Measurements from ENCODE around the gene GIGYF2.
"Not testable (repeated sequence)": the region's sequence is repeated elsewhere in the genome, so short reads cannot be mapped to it uniquely, and the experiment has no call there.

GIGYF2 gene

GRCh38 chr2:232697059-232697806 lies at the start of gene GIGYF2:
GIGYF2 (plus strand) TSS chr2:232697331; CDS start chr2:232735198, 37,867 bp downstream.
- DNase-seq (ENCODE audit: low spot score) = peak; percentile 97

GRCh38 chr2:232649033-232649432 lies 48.1 kb upstream of the GIGYF2 start:
- DNase-seq (ENCODE audit: low spot score) = no peak

- no peak for DNase-seq (ENCODE audit: low spot score)
Observed at GRCh38 chr2:232652505-232652851, 44.7 kb upstream of the GIGYF2 start.

GRCh38 chr2:232653441-232653840 lies 43.7 kb upstream of the GIGYF2 start:
- no peak for DNase-seq (ENCODE audit: low spot score)

DNA sequence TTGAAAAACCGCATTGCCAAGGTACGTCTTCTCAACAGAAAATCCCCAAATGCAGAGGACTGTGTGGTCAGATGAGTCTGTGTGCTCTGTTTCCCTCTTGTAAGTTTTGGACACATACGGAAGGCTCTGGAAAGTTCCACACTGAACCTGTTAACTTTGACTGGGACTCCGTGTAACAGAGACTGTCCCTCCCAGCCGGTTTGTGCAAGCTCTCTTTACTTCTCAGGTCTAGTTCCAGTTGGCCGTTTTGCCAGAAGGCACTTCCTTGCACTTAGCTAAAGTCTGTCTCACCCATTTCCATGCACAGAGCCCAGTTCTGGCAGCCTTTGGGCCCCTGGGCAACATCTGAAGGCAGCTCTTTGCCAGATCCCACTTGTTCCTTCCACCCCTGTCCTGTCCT lies 41.7 kb upstream of the GIGYF2 start:
- no peak for DNase-seq (ENCODE audit: low spot score)

- DNase-seq (ENCODE audit: low spot score) = no peak
Observed at GRCh38 chr2:232658217-232658785, 38.8 kb upstream of the GIGYF2 start.

DNA sequence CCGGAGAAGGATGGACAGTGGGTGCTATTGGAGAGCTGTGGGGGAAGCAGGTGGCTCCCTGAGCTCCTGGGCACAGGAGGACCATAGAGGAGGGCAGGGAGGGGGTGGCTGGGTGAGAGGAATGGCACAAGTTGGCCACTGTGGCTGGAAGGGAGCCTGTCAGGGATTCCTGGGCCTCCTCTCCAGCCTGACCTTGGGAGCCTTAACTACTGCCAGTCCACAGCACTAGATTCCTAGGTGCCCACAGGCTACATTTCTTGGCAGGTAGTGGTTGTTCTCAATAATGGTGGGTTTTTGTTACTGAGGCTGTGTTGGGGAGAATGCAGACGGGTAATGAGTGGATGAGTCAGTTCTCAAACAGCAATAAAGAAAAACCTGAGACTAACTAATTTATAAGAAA lies 37.8 kb upstream of the GIGYF2 start:
- no peak for DNase-seq (ENCODE audit: low spot score)

- DNase-seq (ENCODE audit: low spot score) = no peak
Observed at GRCh38 chr2:232662486-232663260, 34.5 kb upstream of the GIGYF2 start.

GRCh38 chr2:232666051-232666805 lies 30.9 kb upstream of the GIGYF2 start:
- peak; percentile 81 for DNase-seq (ENCODE audit: low spot score)

DNA sequence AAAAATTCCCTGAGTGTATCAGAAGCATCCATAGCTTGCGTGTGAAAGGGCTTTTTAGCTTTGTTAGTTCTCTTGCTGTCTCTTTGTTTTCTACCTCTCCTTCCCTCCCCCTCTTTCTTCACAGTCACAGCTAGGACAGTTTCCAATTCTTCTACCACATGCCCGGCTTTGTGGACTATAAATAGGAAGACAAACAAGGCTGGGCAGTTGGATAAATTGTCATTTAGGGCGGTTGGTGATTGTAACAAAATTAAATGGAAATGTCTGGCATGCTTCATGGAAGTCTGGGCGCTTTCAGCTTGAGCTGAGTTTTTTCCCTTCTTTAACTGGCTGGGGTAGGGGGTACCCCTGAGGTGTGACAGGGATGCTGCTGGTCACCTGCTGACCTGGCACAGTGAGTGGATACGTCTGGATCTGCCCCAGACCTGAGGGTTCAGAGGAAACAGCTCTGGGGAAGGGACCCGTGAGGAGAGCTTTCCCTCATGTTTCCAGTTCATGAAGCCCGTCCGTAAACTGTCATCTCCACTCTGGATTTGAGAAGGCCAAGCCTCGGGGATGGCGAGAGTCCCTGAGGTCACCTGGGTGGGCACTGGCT lies 29.0 kb upstream of the GIGYF2 start:
- DNase-seq (ENCODE audit: low spot score) = peak; percentile 77

DNA sequence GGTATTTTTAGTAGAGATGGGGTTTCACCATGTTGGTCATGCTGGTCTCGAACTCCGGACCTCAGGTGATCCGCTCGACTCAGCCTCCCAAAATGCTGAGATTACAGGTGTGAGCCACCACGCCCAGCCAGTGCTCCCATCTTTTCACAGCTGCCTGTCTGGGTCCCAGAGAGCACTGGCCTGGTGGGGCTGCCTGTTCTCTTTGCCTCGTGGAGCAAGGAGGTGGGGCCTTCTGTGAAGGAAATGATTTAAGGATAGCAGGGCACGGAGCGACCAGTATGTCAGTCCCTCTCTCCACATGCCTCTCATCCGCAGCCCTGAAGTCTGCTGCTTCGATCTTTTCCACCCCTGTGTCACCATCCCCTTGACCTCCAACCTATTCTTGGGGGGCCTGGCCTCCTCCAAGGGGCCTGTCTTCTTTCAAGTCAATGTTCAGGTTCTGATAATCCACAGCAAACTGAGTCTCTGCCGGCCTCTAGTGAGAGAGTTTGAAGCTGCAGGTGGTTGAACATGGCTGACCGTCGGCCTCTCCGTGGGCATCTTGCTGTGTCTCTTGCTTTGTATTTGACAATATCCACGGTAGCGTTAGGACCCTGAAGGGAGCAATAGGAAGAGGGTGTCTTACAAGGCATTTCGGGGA lies 28.2 kb upstream of the GIGYF2 start:
- DNase-seq (ENCODE audit: low spot score) = peak; percentile 31

DNA sequence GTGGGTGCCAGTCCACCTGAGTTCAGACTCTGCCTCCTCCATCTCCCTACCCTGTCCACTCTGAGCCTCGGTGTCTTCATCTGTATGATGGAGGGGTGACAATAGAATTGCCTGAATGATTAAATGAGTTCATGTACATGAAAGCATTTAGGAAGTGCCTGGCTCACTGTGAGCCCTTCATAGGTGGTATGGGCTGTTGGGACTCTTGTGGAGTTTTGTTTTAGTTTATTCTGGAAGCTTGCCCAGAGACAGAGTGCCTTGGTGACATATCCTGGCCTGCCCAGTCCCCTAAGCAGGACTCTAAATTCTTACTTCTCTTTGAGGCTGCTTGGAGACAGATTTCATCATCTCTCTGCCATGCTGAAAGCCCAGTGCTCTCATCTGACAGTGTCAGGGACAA lies 24.5 kb upstream of the GIGYF2 start:
- no peak for DNase-seq (ENCODE audit: low spot score)

- DNase-seq (ENCODE audit: low spot score) = no peak
Observed at GRCh38 chr2:232674491-232674890, 22.6 kb upstream of the GIGYF2 start.

- DNase-seq (ENCODE audit: low spot score) = no peak
Observed at GRCh38 chr2:232675381-232675780, 21.8 kb upstream of the GIGYF2 start.

DNA sequence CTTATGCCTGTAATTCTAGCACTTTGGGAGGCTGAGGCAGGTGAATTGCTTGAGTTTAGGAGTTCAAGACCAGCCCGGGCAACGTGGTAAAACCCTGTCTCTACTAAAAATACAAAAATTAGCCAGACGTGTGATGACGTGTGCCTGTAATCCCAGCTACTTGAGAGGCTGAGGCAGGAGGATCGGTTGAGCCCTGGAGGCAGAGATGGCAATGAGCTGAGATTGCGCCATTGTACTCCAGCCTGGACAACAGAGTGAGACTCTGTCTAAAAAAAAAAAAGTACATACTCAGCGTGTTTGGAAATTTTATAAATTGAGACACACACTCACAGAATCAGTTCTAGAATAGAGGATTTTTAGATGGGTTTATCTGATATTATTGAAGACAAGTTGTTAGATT lies 17.1 kb upstream of the GIGYF2 start:
- DNase-seq (ENCODE audit: low spot score) = no peak

GRCh38 chr2:232681527-232681926 lies 15.6 kb upstream of the GIGYF2 start:
- no peak for DNase-seq (ENCODE audit: low spot score)

GRCh38 chr2:232683368-232683767 lies 13.8 kb upstream of the GIGYF2 start:
- no peak for DNase-seq (ENCODE audit: low spot score)

GRCh38 chr2:232685391-232685790 lies 11.7 kb upstream of the GIGYF2 start:
- DNase-seq (ENCODE audit: low spot score) = not testable (repeated sequence)

DNA sequence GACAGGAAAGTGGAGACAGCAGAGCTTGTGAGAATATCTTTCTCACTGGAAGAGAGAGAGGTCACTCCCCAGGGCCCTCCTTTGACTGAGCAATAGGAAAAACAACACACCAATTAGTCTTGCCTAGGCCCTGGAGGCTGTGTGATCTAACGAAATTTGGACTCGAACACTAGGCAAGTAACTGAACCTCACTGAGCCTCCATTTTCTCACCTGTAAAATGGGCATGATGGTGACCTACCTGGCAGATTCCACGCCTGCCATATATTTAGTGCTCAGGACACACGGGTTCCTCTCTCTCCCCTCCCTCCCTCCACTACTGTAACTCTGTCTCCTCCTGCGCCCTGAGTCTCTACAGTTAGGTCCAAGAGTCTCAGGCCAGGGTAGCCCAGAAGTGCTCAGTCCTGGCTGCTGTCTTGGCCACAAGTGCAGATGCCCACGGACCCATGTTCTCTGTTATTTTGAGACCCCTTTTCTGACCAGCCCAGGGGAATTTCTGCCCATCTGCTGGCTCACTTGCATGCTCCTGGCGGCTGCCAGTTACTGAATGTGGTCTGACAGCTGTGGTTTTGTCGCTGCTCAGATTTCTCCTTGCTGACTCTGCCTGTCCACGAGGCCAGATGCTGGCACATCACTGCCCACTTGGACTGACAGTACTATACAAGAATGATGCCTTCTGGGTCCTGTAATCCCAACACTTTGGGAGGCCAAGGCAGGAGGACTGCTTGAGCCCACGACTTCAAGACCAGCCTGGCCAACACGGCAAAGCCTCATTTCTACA lies 9.6 kb upstream of the GIGYF2 start:
- no peak for DNase-seq (ENCODE audit: low spot score)

DNA sequence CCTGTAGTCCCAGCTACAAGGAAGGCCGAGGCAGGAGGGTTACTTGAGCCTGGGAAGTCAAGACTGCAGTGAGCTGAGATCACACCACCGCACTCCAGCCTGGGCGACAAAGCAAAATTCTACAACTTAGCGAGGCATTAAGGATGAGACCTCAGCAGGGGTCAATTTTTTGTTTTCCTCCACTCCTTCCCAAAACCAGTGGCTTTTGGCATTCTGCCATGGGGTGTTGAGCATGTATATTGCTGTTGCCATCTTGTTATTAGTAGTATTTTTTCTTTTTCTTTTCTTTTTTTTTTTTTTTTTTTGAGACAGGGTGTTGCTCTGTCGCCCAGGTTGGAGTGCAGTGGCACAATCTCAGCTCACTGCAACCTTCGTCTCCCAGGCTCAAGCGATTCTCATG lies 8.9 kb upstream of the GIGYF2 start:
- no peak for DNase-seq (ENCODE audit: low spot score)
